Measurements from ENCODE around the gene WASF2. TPM values are rescaled to one million over a fixed set of nuclear protein-coding genes. Genes with fewer than 3 reads are reported as not detected.

The WASF2 gene
- total RNA-seq, 1 experiment from 2014 or later, result 20.7 TPM

- no peaks in the 10 kb centered on the region for H3K4me1 ChIP-seq (ENCODE audit: insufficient read depth, low read length)
- no peaks in the 10 kb centered on the region for H3K27me3 ChIP-seq (ENCODE audit: low read length)
- no peak for TF ChIP-seq EZH2phosphoT487 (IDR thresholded peaks at IDR 0.05; ENCODE audit: borderline replicate concordance, low read length)
- TF ChIP-seq CTCF (conservative IDR thresholded peaks at IDR 0.05; ENCODE audit: low read depth, low read length), result no peak
- TF ChIP-seq EZH2 (IDR thresholded peaks at IDR 0.05; ENCODE audit: low read length, unreplicated experiment), result no peak
- H3K9ac ChIP-seq (ENCODE audit: low read length), result no peak overlapping the region
- POLR2A ChIA-PET (ENCODE audit: unreplicated experiment), result no interaction called here
- no peaks in the 10 kb centered on the region for H3K79me2 ChIP-seq (ENCODE audit: low read length)
- H4K20me1 ChIP-seq (ENCODE audit: low read length), result no peaks in the 10 kb centered on the region
- DNase-seq, result no peak
- H3K27ac ChIP-seq (ENCODE audit: low read length), result no peak overlapping the region
- no TSS peak for BruUV-seq (replicated peaks)
- H3K9me3 ChIP-seq (ENCODE audit: low read length), result no peaks in the 10 kb centered on the region
- H3K4me3 ChIP-seq (ENCODE audit: low read length), result no peak overlapping the region
- no peaks in the 10 kb centered on the region for H3F3A ChIP-seq (ENCODE audit: low read length, unreplicated experiment)
- no peaks in the 10 kb centered on the region for H3K9me2 ChIP-seq (replicated peaks; ENCODE audit: low read length)
- H3K4me2 ChIP-seq (ENCODE audit: low read length), result no peak overlapping the region
- intact Hi-C loops (cut with micrococcal nuclease), result no loop called here
- CTCF ChIA-PET, result no interaction called here
- no peak overlapping the region for H2AFZ ChIP-seq (ENCODE audit: low read length)
- ATAC-seq, result no peak
- H3K36me3 ChIP-seq (ENCODE audit: low read depth, low read length), result no peaks in the 10 kb centered on the region
Observed at GRCh38 chr1:27380224-27380623, 109.7 kb downstream of the WASF2 start.

- ATAC-seq (no peak), DNase-seq (no peak)
- Histone ChIP-seq H3K36me3 (ENCODE audit: low read depth, low read length) (no peaks in the 10 kb centered on the region), H3K79me2 (ENCODE audit: low read length) (no peaks in the 10 kb centered on the region), H3K9me2 (replicated peaks; ENCODE audit: low read length) (no peaks in the 10 kb centered on the region), H3F3A (ENCODE audit: low read length, unreplicated experiment) (no peaks in the 10 kb centered on the region), H4K20me1 (ENCODE audit: low read length) (no peaks in the 10 kb centered on the region), H3K9ac (ENCODE audit: low read length) (no peak overlapping the region), H3K4me1 (ENCODE audit: insufficient read depth, low read length) (no peaks in the 10 kb centered on the region), H3K4me2 (ENCODE audit: low read length) (no peak overlapping the region), H3K9me3 (ENCODE audit: low read length) (no peaks in the 10 kb centered on the region), H3K27ac (ENCODE audit: low read length) (no peak overlapping the region), H3K4me3 (ENCODE audit: low read length) (no peak overlapping the region), H3K27me3 (ENCODE audit: low read length) (no peaks in the 10 kb centered on the region), H2AFZ (ENCODE audit: low read length) (no peak overlapping the region)
- TF ChIP-seq EZH2phosphoT487 (IDR thresholded peaks at IDR 0.05; ENCODE audit: borderline replicate concordance, low read length), result no peak
- TF ChIP-seq EZH2 (IDR thresholded peaks at IDR 0.05; ENCODE audit: low read length, unreplicated experiment), result no peak
- TF ChIP-seq CTCF (conservative IDR thresholded peaks at IDR 0.05; ENCODE audit: low read depth, low read length), result no peak
- intact Hi-C loops (cut with micrococcal nuclease), result no loop called here
- no TSS peak for BruUV-seq (replicated peaks)
- ChIA-PET CTCF (no interaction called here), POLR2A (ENCODE audit: unreplicated experiment) (no interaction called here)
Observed at GRCh38 chr1:27379564-27380122, 110.3 kb downstream of the WASF2 start.

GRCh38 chr1:27377760-27378495, 112.0 kb downstream of the WASF2 start:
- H3K4me2 ChIP-seq (ENCODE audit: low read length), result no peak overlapping the region
- H4K20me1 ChIP-seq (ENCODE audit: low read length), result no peaks in the 10 kb centered on the region
- H3K4me1 ChIP-seq (ENCODE audit: insufficient read depth, low read length), result no peaks in the 10 kb centered on the region
- CTCF ChIA-PET, result no interaction called here
- BruUV-seq (replicated peaks), result no TSS peak
- no peaks in the 10 kb centered on the region for H3F3A ChIP-seq (ENCODE audit: low read length, unreplicated experiment)
- DNase-seq, result no peak
- no peak overlapping the region for H3K27ac ChIP-seq (ENCODE audit: low read length)
- no peaks in the 10 kb centered on the region for H3K9me3 ChIP-seq (ENCODE audit: low read length)
- no peak overlapping the region for H3K9ac ChIP-seq (ENCODE audit: low read length)
- no peaks in the 10 kb centered on the region for H3K9me2 ChIP-seq (replicated peaks; ENCODE audit: low read length)
- no peak for ATAC-seq
- H3K79me2 ChIP-seq (ENCODE audit: low read length), result no peaks in the 10 kb centered on the region
- intact Hi-C loops (cut with micrococcal nuclease), result no loop called here
- POLR2A ChIA-PET (ENCODE audit: unreplicated experiment), result no interaction called here
- no peak overlapping the region for H3K4me3 ChIP-seq (ENCODE audit: low read length)
- no peaks in the 10 kb centered on the region for H3K36me3 ChIP-seq (ENCODE audit: low read depth, low read length)
- TF ChIP-seq EZH2phosphoT487 (IDR thresholded peaks at IDR 0.05; ENCODE audit: borderline replicate concordance, low read length) (no peak), CTCF (conservative IDR thresholded peaks at IDR 0.05; ENCODE audit: low read depth, low read length) (no peak), EZH2 (IDR thresholded peaks at IDR 0.05; ENCODE audit: low read length, unreplicated experiment) (no peak)
- H2AFZ ChIP-seq (ENCODE audit: low read length), result no peak overlapping the region
- H3K27me3 ChIP-seq (ENCODE audit: low read length), result no peaks in the 10 kb centered on the region

All from PC-3 (cell line).